Stomach (tissue), 9 donors: ENCODE measurements around the gene ITGA5. TPM values are rescaled to one million over a fixed set of nuclear protein-coding genes. Genes with fewer than 3 reads are reported as not detected.
A peak's percentile ranks its signal among the peaks of the same experiment; 100 is the strongest.

Experiments used
- DNase-seq, 2 donors: peaks; one replicate each; pipeline versions ENCODE4 v3.0.0 to v3.0.0-alpha.2; 2013 to 2019
- H3K27ac ChIP-seq, 5 donors: fragments of 200-600 bp in 4 of 5; sonication (generic) in 4 of 5; one replicate each; pipeline ENCODE4 v1.5.1; 2013 to 2019; ENCODE audit warnings: mild to moderate bottlenecking in 1 of 5, moderate library complexity in 1 of 5
- H3K27me3 ChIP-seq, 3 donors: fragments of 200-600 bp; sonication (generic); one replicate each; pipeline ENCODE4 v1.5.1; 2017 to 2019; ENCODE audit warnings: mixed run types in 1 of 3
- H3K36me3 ChIP-seq, 4 donors: fragments of 200-600 bp; sonication (generic); 1 replicate in 3 of 4; 2 replicates in 1 of 4; pipeline ENCODE4 v1.5.1; 2016 to 2019
- H3K4me1 ChIP-seq, 4 donors: fragments of 200-600 bp; sonication (generic); one replicate each; pipeline ENCODE4 v1.5.1; 2016 to 2019
- H3K4me3 ChIP-seq, 4 donors: fragments of 200-600 bp; sonication (generic) in 3 of 4; one replicate each; pipeline ENCODE4 v1.5.1; 2016 to 2019; ENCODE audit warnings: mild to moderate bottlenecking in 1 of 4
- H3K9me3 ChIP-seq, 4 donors: fragments of 200-600 bp; sonication (generic); one replicate each; pipeline ENCODE4 v1.5.1; 2016 to 2019
- EP300 ChIP-seq: sonication (generic); formaldehyde crosslinking; IDR thresholded peaks from one replicate; pipeline ENCODE4 v1.6.1; 2017; ENCODE audit warnings: antibody characterized with exemption
- POLR2A ChIP-seq, 4 donors: fragments of 450-650 bp; IDR thresholded peaks; one replicate each; pipeline ENCODE4 v1.6.1; 2016; ENCODE audit warnings: antibody characterized with exemption in 4 of 4, control low read depth in 2 of 4, mild to moderate bottlenecking in 1 of 4, moderate library complexity in 1 of 4
- POLR2AphosphoS5 ChIP-seq, 3 donors: sonication (generic); formaldehyde crosslinking; IDR thresholded peaks; one replicate each; pipeline ENCODE4 v1.6.1; 2016; ENCODE audit warnings: antibody characterized with exemption in 3 of 3
- WGBS, 5 donors: extraction: QIAGEN DNeasy Blood & Tissue Kit in 3 of 5; methylation state at CpG; one replicate each; pipeline versions ENCODE4 v1.1.5 to v1.1.7; 2013 to 2018; 5-methylcytosine and 5-hydroxymethylcytosine counted together
- intact Hi-C: fragments of 100-400 bp; cut with DNase I; formaldehyde crosslinking; loops from one replicate; pipeline ENCODE4 v1.15.1; 2023; ENCODE audit warnings: low total_unique reads
- polyA plus RNA-seq, 3 donors: library from polyadenylated mRNA; stranded (reverse); fragments of 200-250 nt; gene quantifications; one replicate each; pipeline ENCODE4 v1.2.3, GENCODE V29; 2013
- total RNA-seq, 5 donors: library from RNA; depleted of rRNA; stranded (reverse); fragments of >200 nt; gene quantifications; one replicate each; pipeline versions ENCODE4 v1.1.0 to v1.2.3, GENCODE V29; 2014 to 2016
- TF ChIP-seq, protein P1 (sequence below), 7 experiments: fragments of 450-650 bp in 4 of 7; fragments of 200-600 bp in 3 of 7; sonication (generic) in 3 of 7; IDR thresholded peaks; one replicate each; pipeline ENCODE4 v1.5.1; 2016 to 2019; ENCODE audit warnings: antibody characterized with exemption in 7 of 7, control low read depth in 2 of 7, mild to moderate bottlenecking in 1 of 7
- donor health status: healthy with polysubstance abuse.
- donor health status: Bipolar disorder and iron deficiency.
- donor health status: healthy.

Gene ITGA5
- total and polyA plus RNA-seq, 8 donors = 29.3 to 182 (median 85.0) TPM

DNA sequence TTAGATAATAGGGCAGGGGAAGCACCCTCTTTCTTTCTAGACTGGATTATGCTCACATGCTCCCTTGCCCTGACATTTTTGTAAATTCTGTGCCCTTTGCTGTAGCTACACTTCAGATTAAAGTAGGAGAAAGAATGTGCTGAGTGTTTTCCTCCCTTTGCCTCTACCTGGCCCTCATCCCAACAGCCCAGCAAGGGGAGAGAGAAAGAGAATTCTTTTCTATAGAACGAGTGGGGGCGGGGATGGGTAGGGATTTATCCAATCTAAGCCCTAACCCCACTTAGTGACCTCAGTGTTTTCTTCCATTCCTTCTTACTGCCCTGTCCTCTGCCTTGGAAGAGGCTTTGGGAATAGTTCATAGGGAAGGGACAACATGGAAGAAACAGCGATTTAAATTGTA, 68.3 kb downstream of the ITGA5 start:
- peak in 1 of 2 donors; percentile 23 for DNase-seq
- Histone ChIP-seq H3K4me3 (no peak overlapping the region), H3K27me3 (no peaks in the 10 kb centered on the region), H3K27ac (peak overlapping the region in 1 of 5 donors; percentile 84), H3K36me3 (peaks cover 50 to 70% (median 63%) of the 10 kb centered on the region in 4 donors), H3K4me1 (peaks cover 16 to 40% (median 33%) of the 10 kb centered on the region in 4 donors), H3K9me3 (no peaks in the 10 kb centered on the region)
- no peak for TF ChIP-seq EP300
- no peak for TF ChIP-seq POLR2AphosphoS5 (IDR thresholded peaks at IDR 0.05)
- no peak for TF ChIP-seq POLR2A (IDR thresholded peaks at IDR 0.05)
- TF ChIP-seq, protein P1, sequence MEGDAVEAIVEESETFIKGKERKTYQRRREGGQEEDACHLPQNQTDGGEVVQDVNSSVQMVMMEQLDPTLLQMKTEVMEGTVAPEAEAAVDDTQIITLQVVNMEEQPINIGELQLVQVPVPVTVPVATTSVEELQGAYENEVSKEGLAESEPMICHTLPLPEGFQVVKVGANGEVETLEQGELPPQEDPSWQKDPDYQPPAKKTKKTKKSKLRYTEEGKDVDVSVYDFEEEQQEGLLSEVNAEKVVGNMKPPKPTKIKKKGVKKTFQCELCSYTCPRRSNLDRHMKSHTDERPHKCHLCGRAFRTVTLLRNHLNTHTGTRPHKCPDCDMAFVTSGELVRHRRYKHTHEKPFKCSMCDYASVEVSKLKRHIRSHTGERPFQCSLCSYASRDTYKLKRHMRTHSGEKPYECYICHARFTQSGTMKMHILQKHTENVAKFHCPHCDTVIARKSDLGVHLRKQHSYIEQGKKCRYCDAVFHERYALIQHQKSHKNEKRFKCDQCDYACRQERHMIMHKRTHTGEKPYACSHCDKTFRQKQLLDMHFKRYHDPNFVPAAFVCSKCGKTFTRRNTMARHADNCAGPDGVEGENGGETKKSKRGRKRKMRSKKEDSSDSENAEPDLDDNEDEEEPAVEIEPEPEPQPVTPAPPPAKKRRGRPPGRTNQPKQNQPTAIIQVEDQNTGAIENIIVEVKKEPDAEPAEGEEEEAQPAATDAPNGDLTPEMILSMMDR (IDR thresholded peaks at IDR 0.05) = no peak
- WGBS, 5 donors = 51 to 71% (median 62%) methylated on average over 3 of the region's 3 CpGs
- intact Hi-C loops = no loop called here

DNA sequence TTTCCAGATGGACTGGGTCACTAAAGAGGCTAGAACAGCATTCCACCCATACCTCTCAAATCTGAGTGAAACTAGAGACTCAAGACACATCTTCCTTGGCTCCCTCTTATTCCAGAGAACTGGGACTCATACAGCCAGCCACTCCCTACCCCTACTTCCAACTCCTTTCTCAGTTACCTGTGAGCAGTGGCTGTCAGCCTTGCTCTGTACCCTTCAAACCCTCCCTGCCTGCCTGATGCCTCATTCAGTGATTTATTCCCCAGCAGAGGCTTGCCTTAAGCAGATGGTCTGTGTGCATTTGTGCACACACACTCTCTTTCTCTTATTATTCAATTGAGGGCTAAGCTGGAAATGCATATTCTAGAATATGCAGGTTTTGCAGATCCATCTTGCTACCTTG, 69.4 kb downstream of the ITGA5 start:
- Histone ChIP-seq H3K4me1 (peaks cover 16 to 36% (median 32%) of the 10 kb centered on the region in 4 donors), H3K9me3 (no peaks in the 10 kb centered on the region), H3K36me3 (peaks cover 61 to 81% (median 74%) of the 10 kb centered on the region in 4 donors), H3K4me3 (no peak overlapping the region), H3K27ac (no peak overlapping the region), H3K27me3 (no peaks in the 10 kb centered on the region)
- TF ChIP-seq, protein P1 (IDR thresholded peaks at IDR 0.05) = no peak
- no peak for TF ChIP-seq POLR2A (IDR thresholded peaks at IDR 0.05)
- TF ChIP-seq POLR2AphosphoS5 (IDR thresholded peaks at IDR 0.05) = no peak
- no peak for TF ChIP-seq EP300
- DNase-seq = no peak
- intact Hi-C loops = no loop called here

- Histone ChIP-seq H3K27ac (no peak overlapping the region), H3K36me3 (peaks cover 67 to 87% (median 80%) of the 10 kb centered on the region in 4 donors), H3K4me3 (no peak overlapping the region), H3K9me3 (no peaks in the 10 kb centered on the region), H3K4me1 (peaks cover 16 to 36% (median 31%) of the 10 kb centered on the region in 4 donors), H3K27me3 (no peaks in the 10 kb centered on the region)
- whole genome bisulfite sequencing, 5 donors = 75 to 85% (median 83%) methylated on average over 4 of the region's 4 CpGs
- intact Hi-C loops = no loop called here
- DNase-seq = no peak
- no peak for TF ChIP-seq POLR2AphosphoS5 (IDR thresholded peaks at IDR 0.05)
- TF ChIP-seq EP300 = no peak
- no peak for TF ChIP-seq POLR2A (IDR thresholded peaks at IDR 0.05)
- TF ChIP-seq, protein P1 (IDR thresholded peaks at IDR 0.05) = no peak
Observed at GRCh38 chr12:54349036-54349435, 70.0 kb downstream of the ITGA5 start.

Other genes starting within 250 kb of the ITGA5 start
- 10 to 100 TPM; 15.4 to 79.4 (median 31.0) TPM for gene SMUG1, start 230.3 kb downstream of the ITGA5 start, total RNA-seq
- 10 to 100 TPM; 34.0 to 71.3 (median 70.3) TPM for gene SMUG1, start 230.3 kb downstream of the ITGA5 start, polyA plus RNA-seq
- 10 to 100 TPM in 4 of 5 donors, 1 to 10 TPM in 1; 8.7 to 66.8 (median 29.1) TPM for gene CBX5, start 139.1 kb downstream of the ITGA5 start, total RNA-seq
- gene CBX5, start 139.1 kb downstream of the ITGA5 start, polyA plus RNA-seq = 1 to 10 TPM; 4.9 to 7.6 (median 5.2) TPM
- 100 to 1,000 TPM; 211 to 763 (median 303) TPM for gene HNRNPA1, start 138.5 kb downstream of the ITGA5 start, total RNA-seq
- 1,000 to 10,000 TPM in 2 of 3 donors, 100 to 1,000 TPM in 1; 960 to 1,103 (median 1,040) TPM for gene HNRNPA1, start 138.5 kb downstream of the ITGA5 start, polyA plus RNA-seq
- gene NFE2, start 118.3 kb downstream of the ITGA5 start, total RNA-seq = 1 to 10 TPM in 1 of 5 donors, under 1 TPM in 1, not detected in 3; 0.37 to 2.0 TPM
- under 1 TPM in 2 of 3 donors, not detected in 1; 0.20 to 1.00 TPM for gene NFE2, start 118.3 kb downstream of the ITGA5 start, polyA plus RNA-seq
- 10 to 100 TPM; 14.6 to 91.6 (median 42.4) TPM for gene COPZ1, start 94.1 kb downstream of the ITGA5 start, total RNA-seq
- 100 to 1,000 TPM in 2 of 3 donors, 10 to 100 TPM in 1; 92.4 to 133 (median 108) TPM for gene COPZ1, start 94.1 kb downstream of the ITGA5 start, polyA plus RNA-seq
- not detected for gene GPR84, start 54.8 kb downstream of the ITGA5 start, total RNA-seq
- 1 to 10 TPM in 1 of 3 donors, under 1 TPM in 2; 0.46 to 1.4 (median 0.50) TPM for gene GPR84, start 54.8 kb downstream of the ITGA5 start, polyA plus RNA-seq
- 10 to 100 TPM in 1 of 5 donors, 1 to 10 TPM in 4; 1.2 to 35.7 (median 2.6) TPM for gene ZNF385A, start 34.5 kb downstream of the ITGA5 start, total RNA-seq
- gene ZNF385A, start 34.5 kb downstream of the ITGA5 start, polyA plus RNA-seq = 10 to 100 TPM; 16.9 to 35.1 (median 17.6) TPM
- not detected for gene GTSF1, start 54.3 kb upstream of the ITGA5 start, total RNA-seq
- under 1 TPM in 2 of 3 donors, not detected in 1; 0.44 to 0.50 TPM for gene GTSF1, start 54.3 kb upstream of the ITGA5 start, polyA plus RNA-seq
- 10 to 100 TPM in 3 of 5 donors, 1 to 10 TPM in 2; 2.7 to 29.2 (median 15.6) TPM for gene NCKAP1L, start 78.5 kb upstream of the ITGA5 start, total RNA-seq
- 1 to 10 TPM; 1.7 to 4.2 (median 3.2) TPM for gene NCKAP1L, start 78.5 kb upstream of the ITGA5 start, polyA plus RNA-seq
- gene PDE1B, start 130.3 kb upstream of the ITGA5 start, total RNA-seq = 10 to 100 TPM in 4 of 5 donors, 1 to 10 TPM in 1; 2.9 to 39.1 (median 14.1) TPM
- 1 to 10 TPM; 1.8 to 6.1 (median 2.2) TPM for gene PDE1B, start 130.3 kb upstream of the ITGA5 start, polyA plus RNA-seq
- 100 to 1,000 TPM in 1 of 5 donors, 10 to 100 TPM in 1, 1 to 10 TPM in 2, not detected in 1; 5.5 to 313 (median 42.3) TPM for gene PPP1R1A, start 169.4 kb upstream of the ITGA5 start, total RNA-seq
- gene PPP1R1A, start 169.4 kb upstream of the ITGA5 start, polyA plus RNA-seq = 1 to 10 TPM; 2.6 to 9.9 (median 5.9) TPM
- gene LACRT, start 215.6 kb upstream of the ITGA5 start, total RNA-seq = not detected
- not detected for gene LACRT, start 215.6 kb upstream of the ITGA5 start, polyA plus RNA-seq
- gene DCD, start 229.1 kb upstream of the ITGA5 start, total RNA-seq = not detected
- gene DCD, start 229.1 kb upstream of the ITGA5 start, polyA plus RNA-seq = not detected